HCT116 (cell line): Measurements from ENCODE around the gene TIMM13. TPM values are rescaled to one million over a fixed set of nuclear protein-coding genes. Genes with fewer than 3 reads are reported as not detected.

Experiments used
- ATAC-seq: fragments of 200-7000 bp; cut with Tn5 transposase; 2 replicates; pipeline ENCODE4 v1.9.1; 2020; ENCODE audit warnings: mild to moderate bottlenecking, moderate library complexity
- BruUV-seq: library from RNA; stranded (reverse); fragments of 400-500 nt; replicated peaks from 2 replicates; lab custom pipeline; 2021; lab: Mats Ljungman, UMichigan
- CTCF ChIA-PET: fragments of 300-600 bp; sonication (Branson Sonifier 250); formaldehyde crosslinking; loops from one replicate; lab custom pipeline; 2021; ENCODE audit warnings: antibody characterized with exemption; lab: Charles Lee
- POLR2A ChIA-PET: fragments of 300-600, 350-600 bp; sonication (Branson Sonifier 250); formaldehyde crosslinking; loops from one replicate; lab custom pipeline; 2021; ENCODE audit warnings: antibody characterized with exemption; lab: Charles Lee
- RAD21 ChIA-PET, 2 experiments: fragments of 300-600 bp; sonication (Branson Sonifier 250); formaldehyde crosslinking; loops; one replicate each; lab custom pipeline; 2023; ENCODE audit warnings: low total read pairs in 2 of 2; ENCODE audit not compliant: uncharacterized antibody in 2 of 2, unreplicated experiment in 2 of 2, low non-redundant PET in 1 of 2; lab: Charles Lee
- DNase-seq: peaks from one replicate; pipeline ENCODE4 v3.0.0-alpha.2; 2010; ENCODE audit warnings: low read depth, low spot score
- H2AFZ ChIP-seq: fragments of 200-600 bp; shearing (Covaris generic), sonication (generic); 2 replicates; pipeline ENCODE4 v1.6.1; 2017; ENCODE audit warnings: low read depth, mixed run types, mixed read lengths, antibody characterized with exemption, low read length; ENCODE audit not compliant: poor library complexity, severe bottlenecking
- H3K27ac ChIP-seq: 2 replicates; pipeline ENCODE4 v1.5.1; 2012; ENCODE audit warnings: low read depth, low read length
- H3K27me3 ChIP-seq: fragments of 200-600 bp; sonication (generic); 2 replicates; pipeline ENCODE4 v1.6.1; 2016; ENCODE audit warnings: mixed run types, low read length, mixed read lengths; ENCODE audit not compliant: insufficient read depth
- H3K36me3 ChIP-seq, 2 experiments: fragments of 200-500 bp in 1 of 2; fragments of 200-600 bp in 1 of 2; sonication (Bioruptor generic) in 1 of 2; sonication (generic) in 1 of 2; 2 replicates each; pipeline versions ENCODE4 v1.5.1 to v1.6.1; 2014 to 2016; ENCODE audit warnings: low read length in 2 of 2, inconsistent platforms in 1 of 2, mixed read lengths in 1 of 2, mixed run types in 1 of 2; ENCODE audit not compliant: insufficient read depth in 2 of 2, control insufficient read depth in 1 of 2
- H3K4me1 ChIP-seq, 2 experiments: fragments of 200-600 bp in 1 of 2; sonication (generic) in 1 of 2; 2 replicates each; pipeline versions ENCODE4 v1.5.1 to v1.6.1; 2012 to 2017; ENCODE audit warnings: low read length in 2 of 2, inconsistent platforms in 1 of 2, mild to moderate bottlenecking in 1 of 2, mixed read lengths in 1 of 2, mixed run types in 1 of 2, moderate library complexity in 1 of 2; ENCODE audit not compliant: insufficient read depth in 2 of 2, control insufficient read depth in 1 of 2
- H3K4me2 ChIP-seq: fragments of 200-600 bp; sonication (generic); 2 replicates; pipeline ENCODE4 v1.6.1; 2017; ENCODE audit warnings: mixed run types, low read length, mixed read lengths
- H3K4me3 ChIP-seq, 2 experiments: fragments of 200-600 bp in 1 of 2; sonication (generic) in 1 of 2; replicated peaks in 1 of 2; 2 replicates each; pipeline ENCODE4 v1.5.1; 2011 to 2016; ENCODE audit warnings: low read length in 2 of 2, control low read depth in 1 of 2, low read depth in 1 of 2, mild to moderate bottlenecking in 1 of 2, mixed read lengths in 1 of 2, mixed run types in 1 of 2
- H3K79me2 ChIP-seq: fragments of 200-600 bp; sonication (generic); 2 replicates; pipeline ENCODE4 v1.6.1; 2017; ENCODE audit warnings: mild to moderate bottlenecking, mixed run types, low read length, moderate library complexity, mixed read lengths; ENCODE audit not compliant: insufficient read depth
- H3K9ac ChIP-seq: fragments of 200-600 bp; sonication (generic); 2 replicates; pipeline ENCODE4 v1.6.1; 2016; ENCODE audit warnings: low read length, mixed read lengths
- H3K9me2 ChIP-seq: fragments of 200-600 bp; sonication (generic), shearing (Covaris generic); 2 replicates; pipeline ENCODE4 v1.6.1; 2017; ENCODE audit warnings: mixed run types, mild to moderate bottlenecking, moderate library complexity; ENCODE audit not compliant: insufficient read depth
- H3K9me3 ChIP-seq, 2 experiments: fragments of 200-500 bp in 1 of 2; fragments of 200-600 bp in 1 of 2; sonication (Bioruptor generic) in 1 of 2; sonication (generic) in 1 of 2; 2 replicates each; pipeline ENCODE4 v1.6.1; 2014 to 2017; ENCODE audit warnings: low read length in 2 of 2, mixed read lengths in 2 of 2, inconsistent platforms in 1 of 2, low read depth in 1 of 2, mild to moderate bottlenecking in 1 of 2, mixed run types in 1 of 2, moderate library complexity in 1 of 2; ENCODE audit not compliant: control insufficient read depth in 1 of 2, insufficient read depth in 1 of 2
- H4K20me1 ChIP-seq: fragments of 200-600 bp; sonication (generic), shearing (Covaris generic); 2 replicates; pipeline ENCODE4 v1.6.1; 2017; ENCODE audit warnings: mixed run types, mild to moderate bottlenecking, moderate library complexity; ENCODE audit not compliant: insufficient read depth
- CTCF ChIP-seq, 3 experiments: fragments of 200-600 bp in 1 of 3; sonication (generic) in 1 of 3; IDR thresholded peaks in 2 of 3; conservative IDR thresholded peaks in 1 of 3; 2 replicates each; pipeline ENCODE4 v1.5.1; 2012 to 2017; ENCODE audit warnings: low read depth in 2 of 3, low read length in 2 of 3, antibody characterized with exemption in 1 of 3, borderline replicate concordance in 1 of 3, control low read depth in 1 of 3, mild to moderate bottlenecking in 1 of 3, mixed read lengths in 1 of 3, mixed run types in 1 of 3, moderate library complexity in 1 of 3; ENCODE audit not compliant: insufficient read depth in 1 of 3
- EZH2 ChIP-seq: fragments of 200-600 bp; sonication (generic); IDR thresholded peaks from 2 replicates; pipeline ENCODE4 v1.6.1; 2017; ENCODE audit warnings: antibody characterized with exemption, mixed run types
- EZH2phosphoT487 ChIP-seq: fragments of 200-600 bp; IDR thresholded peaks from 2 replicates; pipeline ENCODE4 v1.6.1; 2018; ENCODE audit warnings: antibody characterized with exemption, borderline replicate concordance
- JUND ChIP-seq: IDR thresholded peaks from 2 replicates; pipeline ENCODE4 v1.6.1; 2012
- REST ChIP-seq: IDR thresholded peaks from 2 replicates; pipeline ENCODE4 v1.6.1; 2012; ENCODE audit warnings: low read depth
- SIN3A ChIP-seq: IDR thresholded peaks from 2 replicates; pipeline ENCODE4 v1.6.1; 2012; ENCODE audit warnings: low read depth
- SRF ChIP-seq: IDR thresholded peaks from 2 replicates; pipeline ENCODE4 v1.6.1; 2012; ENCODE audit warnings: low read depth
- TCF7L2 ChIP-seq: IDR thresholded peaks from 2 replicates; pipeline ENCODE4 v1.7.0; 2011; ENCODE audit warnings: borderline replicate concordance, inconsistent platforms; ENCODE audit not compliant: insufficient read depth, insufficient read length; ENCODE audit errors: extremely low read depth
- YY1 ChIP-seq: IDR thresholded peaks from 2 replicates; pipeline ENCODE4 v1.6.1; 2011; ENCODE audit warnings: low read length, low read depth, moderate library complexity, mild to moderate bottlenecking; ENCODE audit not compliant: insufficient replicate concordance; ENCODE audit errors: extremely low read depth
- ZBTB33 ChIP-seq: IDR thresholded peaks from 2 replicates; pipeline ENCODE4 v1.6.1; 2011; ENCODE audit warnings: mild to moderate bottlenecking, low read length, moderate library complexity; ENCODE audit not compliant: insufficient replicate concordance; ENCODE audit errors: extremely low read depth
- ZNF274 ChIP-seq: fragments of 200-500 bp; sonication (Bioruptor generic); IDR thresholded peaks from 2 replicates; pipeline ENCODE4 v1.6.1; 2014; ENCODE audit warnings: mild to moderate bottlenecking, low read depth, low read length, inconsistent platforms
- intact Hi-C: fragments of 100-400 bp; cut with micrococcal nuclease; formaldehyde crosslinking; loops from 2 replicates; pipeline ENCODE4 v1.10.0; 2022
- total RNA-seq: library from RNA; stranded (reverse); gene quantifications from one replicate; pipeline ENCODE4 v1.2.1, GENCODE V29; 2021; ENCODE audit not compliant: unreplicated experiment

TIMM13 gene
- total RNA-seq, 1 experiment from 2014 or later, result 151 TPM

- no peaks in the 10 kb centered on the region for H3K9me2 ChIP-seq
- CTCF ChIA-PET, result no interaction called here
Observed at GRCh38 chr19:2380567-2380966, 46.8 kb downstream of the TIMM13 start.

More at GRCh38 chr19:2380567-2380966, 46.8 kb downstream of the TIMM13 start:
- no peaks in the 10 kb centered on the region for H3K27me3 ChIP-seq
- DNase-seq, result no peak
- TF ChIP-seq ZNF274 (no peak), TCF7L2 (no peak), REST (no peak), CTCF (IDR thresholded peaks at IDR 0.05 in 2 of 3, conservative IDR thresholded peaks at IDR 0.05 in 1 of 3; ENCODE audit: borderline replicate concordance in 1 of 3, insufficient read depth in 1 of 3, low read depth in 2 of 3, low read length in 2 of 3) (no peak), EZH2 (no peak), ZBTB33 (no peak), SRF (no peak), JUND (no peak), SIN3A (no peak), YY1 (no peak), EZH2phosphoT487 (no peak)
- TF ChIP-seq, all 23 proteins: peak for 0
- H3K4me2 ChIP-seq, result no peak overlapping the region
- no peak overlapping the region for H3K27ac ChIP-seq
- intact Hi-C loops, result loop anchor here (10.0 kb wide), 1 partner anchor 226 kb away; the partner anchor contains the start of gene AP3D1
- no peaks in the 10 kb centered on the region for H3K79me2 ChIP-seq
- ChIA-PET POLR2A (no interaction called here), RAD21 (no interaction called here)
- no peak overlapping the region for H3K4me3 ChIP-seq
- no peaks in the 10 kb centered on the region for H4K20me1 ChIP-seq
- no peak for ATAC-seq
- peaks cover 4 to 9% of the 10 kb centered on the region in 2 experiments; a peak in 2 of 4 replicates for H3K9me3 ChIP-seq
- no peak overlapping the region for H3K9ac ChIP-seq
- H3K36me3 ChIP-seq, result no peaks in the 10 kb centered on the region
- H3K4me1 ChIP-seq, result peaks cover 12 to 27% of the 10 kb centered on the region in 2 experiments
- H2AFZ ChIP-seq, result no peak overlapping the region
- BruUV-seq, result no TSS peak
